ENCODE measurements around the gene PMAIP1.

Gene PMAIP1

DNA sequence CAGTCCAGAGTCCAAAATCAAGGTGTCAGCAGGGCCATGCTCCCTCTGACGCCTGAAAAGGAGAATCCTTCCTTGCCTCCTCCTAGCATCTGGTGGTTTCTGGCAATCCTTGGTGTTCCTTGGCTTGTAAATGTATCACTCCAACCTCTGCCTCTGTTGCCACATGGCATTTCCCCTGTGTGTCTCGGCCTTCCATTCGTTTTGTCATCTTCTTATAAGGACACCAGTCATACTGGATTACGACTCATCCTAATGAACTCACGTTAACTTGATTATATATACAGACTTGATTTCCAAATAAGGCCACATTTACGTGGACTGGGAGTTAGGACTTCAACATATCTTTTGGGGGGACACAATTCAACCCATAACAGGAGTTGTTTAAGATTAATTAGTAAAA, 15.8 kb downstream of the PMAIP1 start:
- Mint-ChIP-seq H3K4me3 (no peak overlapping the region), H3K4me1 (ENCODE audit: low read depth) (peaks cover 15% of the 10 kb centered on the region), H3K27me3 (ENCODE audit: low read depth) (no peaks in the 10 kb centered on the region), H3K27ac (no peak overlapping the region), H3K9me3 (peaks cover 4% of the 10 kb centered on the region), H3K36me3 (ENCODE audit: low read depth) (peaks cover 5% of the 10 kb centered on the region)

- Mint-ChIP-seq H3K27ac (no peak overlapping the region), H3K36me3 (ENCODE audit: low read depth) (peaks cover 3% of the 10 kb centered on the region), H3K9me3 (peaks cover 4% of the 10 kb centered on the region), H3K4me3 (no peak overlapping the region), H3K4me1 (ENCODE audit: low read depth) (peaks cover 20% of the 10 kb centered on the region), H3K27me3 (ENCODE audit: low read depth) (no peaks in the 10 kb centered on the region)
Observed at GRCh38 chr18:59916746-59917145, 16.9 kb downstream of the PMAIP1 start.

DNA sequence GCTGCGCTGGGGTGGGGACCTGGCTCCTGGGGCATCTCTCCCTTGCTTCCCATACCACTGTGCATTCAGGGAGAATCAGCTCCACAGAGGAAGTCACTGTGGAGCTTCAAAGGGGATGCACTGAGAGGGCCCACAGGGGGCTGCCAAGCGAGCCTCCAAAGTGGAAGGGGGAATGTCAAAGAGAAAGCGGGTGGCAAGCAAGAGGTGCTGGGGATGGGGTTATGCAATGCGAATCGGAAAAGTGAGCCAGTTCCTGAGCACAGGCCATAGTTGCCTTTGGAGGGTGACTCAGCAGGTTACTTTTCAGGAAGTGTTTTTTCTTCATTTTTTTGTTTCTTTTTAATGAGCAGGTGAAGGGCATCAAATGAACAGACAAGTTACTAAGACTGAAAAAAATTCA, 17.6 kb downstream of the PMAIP1 start:
- peaks cover 2% of the 10 kb centered on the region for H3K36me3 Mint-ChIP-seq (ENCODE audit: low read depth)
- H3K4me1 Mint-ChIP-seq (ENCODE audit: low read depth): peaks cover 23% of the 10 kb centered on the region
- peak overlapping the region; percentile 52 for H3K27ac Mint-ChIP-seq
- H3K4me3 Mint-ChIP-seq: peak overlapping the region; percentile 3
- H3K9me3 Mint-ChIP-seq: peaks cover 2% of the 10 kb centered on the region
- H3K27me3 Mint-ChIP-seq (ENCODE audit: low read depth): no peaks in the 10 kb centered on the region

GRCh38 chr18:59918320-59918755, 18.5 kb downstream of the PMAIP1 start:
- Mint-ChIP-seq H3K27me3 (ENCODE audit: low read depth) (no peaks in the 10 kb centered on the region), H3K36me3 (ENCODE audit: low read depth) (no peaks in the 10 kb centered on the region), H3K4me1 (ENCODE audit: low read depth) (peaks cover 25% of the 10 kb centered on the region), H3K27ac (peak overlapping the region; percentile 23), H3K4me3 (no peak overlapping the region), H3K9me3 (no peaks in the 10 kb centered on the region)

DNA sequence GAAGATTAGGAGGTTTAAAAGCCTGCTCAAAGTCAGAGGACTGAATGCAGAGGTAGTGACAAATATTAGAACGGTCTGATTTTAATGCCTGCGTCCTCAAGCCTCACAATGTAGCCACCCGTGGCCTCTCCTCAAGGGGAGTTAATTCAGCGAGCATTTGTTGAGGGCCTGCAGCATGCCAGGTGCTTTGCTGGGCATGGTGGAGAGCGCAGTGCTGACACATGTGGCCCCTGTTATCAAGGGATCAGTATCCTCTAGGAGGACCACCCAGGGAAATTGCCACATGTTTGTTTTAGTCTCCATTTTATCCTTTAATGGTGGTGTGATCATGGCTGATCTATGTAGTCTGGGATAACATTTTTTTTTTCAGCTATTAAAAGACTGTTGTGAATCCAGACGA, 19.2 kb downstream of the PMAIP1 start:
- no peak overlapping the region for H3K27ac Mint-ChIP-seq

DNA sequence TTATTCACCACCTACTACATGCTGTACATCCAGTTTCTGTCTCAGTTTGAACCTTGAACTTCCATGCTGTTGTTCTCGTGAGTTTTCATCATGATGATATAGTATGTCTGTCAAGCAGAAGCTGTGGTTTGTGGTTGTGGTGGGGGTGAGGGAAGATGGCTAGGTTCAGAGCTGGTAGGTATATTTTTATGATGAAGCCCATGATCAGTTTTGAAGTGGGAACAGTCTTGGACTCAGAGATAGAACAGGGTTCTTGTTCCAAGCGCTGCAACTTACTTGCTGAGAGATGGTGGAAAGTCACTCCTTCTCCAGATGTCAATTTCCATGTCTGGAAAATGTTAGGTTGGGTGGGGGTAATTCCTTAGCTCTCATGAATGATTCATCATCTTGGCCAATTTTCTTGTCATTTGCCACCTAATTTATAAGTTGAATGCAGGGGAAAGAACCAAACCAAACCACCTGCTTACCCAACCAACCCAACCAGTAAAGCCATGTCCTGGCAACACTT, 21.6 kb downstream of the PMAIP1 start:
- peak overlapping the region; percentile 68 for H3K27ac Mint-ChIP-seq
- peaks cover 3% of the 10 kb centered on the region for H3K27me3 Mint-ChIP-seq (ENCODE audit: low read depth)
- H3K4me3 Mint-ChIP-seq: no peak overlapping the region
- no peaks in the 10 kb centered on the region for H3K36me3 Mint-ChIP-seq (ENCODE audit: low read depth)
- H3K4me1 Mint-ChIP-seq (ENCODE audit: low read depth): peaks cover 38% of the 10 kb centered on the region
- no peaks in the 10 kb centered on the region for H3K9me3 Mint-ChIP-seq

More for the DNA sequence above, 19.2 kb downstream of the PMAIP1 start:
- Mint-ChIP-seq H3K27me3 (ENCODE audit: low read depth) (peaks cover 3% of the 10 kb centered on the region), H3K4me3 (no peak overlapping the region), H3K9me3 (no peaks in the 10 kb centered on the region), H3K36me3 (ENCODE audit: low read depth) (no peaks in the 10 kb centered on the region), H3K4me1 (ENCODE audit: low read depth) (peaks cover 30% of the 10 kb centered on the region)

DNA sequence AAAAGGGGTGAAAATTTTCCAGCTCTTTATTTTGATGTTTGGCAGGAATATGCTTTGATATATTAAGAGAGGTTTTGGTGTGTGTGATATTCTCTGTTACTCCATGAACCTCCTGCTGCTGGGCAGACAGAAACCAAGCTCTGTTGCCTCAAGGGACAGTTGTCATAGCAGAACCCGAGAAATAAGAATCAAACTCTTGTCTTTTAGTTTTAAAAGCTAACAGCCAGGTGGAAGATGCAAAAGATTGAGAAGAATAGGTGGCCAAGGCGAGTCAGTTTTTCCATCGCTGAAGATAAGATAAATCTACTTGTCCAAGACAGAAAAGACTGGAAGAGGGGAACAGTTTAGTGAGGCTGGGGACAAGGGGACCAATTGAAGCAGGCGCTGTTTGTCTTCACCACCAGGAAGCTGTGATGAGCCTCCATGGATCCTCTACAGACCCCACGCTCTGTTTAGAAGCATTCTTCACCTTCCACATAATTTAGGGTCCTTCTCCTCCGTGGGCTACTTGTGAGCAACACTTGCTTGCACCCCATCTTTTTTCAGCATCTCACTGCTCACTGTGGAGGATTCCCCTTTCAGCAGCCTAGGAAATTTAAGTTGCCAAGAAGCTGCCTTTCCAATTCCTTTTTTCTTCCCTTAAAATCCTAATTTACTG, 23.9 kb downstream of the PMAIP1 start:
- Mint-ChIP-seq H3K4me1 (ENCODE audit: low read depth) (peaks cover 42% of the 10 kb centered on the region), H3K4me3 (no peak overlapping the region), H3K9me3 (no peaks in the 10 kb centered on the region), H3K36me3 (ENCODE audit: low read depth) (no peaks in the 10 kb centered on the region), H3K27me3 (ENCODE audit: low read depth) (peaks cover 3% of the 10 kb centered on the region), H3K27ac (no peak overlapping the region)

- Mint-ChIP-seq H3K27ac (no peak overlapping the region), H3K4me1 (ENCODE audit: low read depth) (peaks cover 37% of the 10 kb centered on the region), H3K4me3 (no peak overlapping the region), H3K9me3 (no peaks in the 10 kb centered on the region), H3K36me3 (ENCODE audit: low read depth) (no peaks in the 10 kb centered on the region), H3K27me3 (ENCODE audit: low read depth) (peaks cover 3% of the 10 kb centered on the region)
Observed at GRCh38 chr18:59926131-59926530, 26.3 kb downstream of the PMAIP1 start.

- H3K27ac Mint-ChIP-seq: peak overlapping the region; percentile 18
- H3K9me3 Mint-ChIP-seq: no peaks in the 10 kb centered on the region
- H3K27me3 Mint-ChIP-seq (ENCODE audit: low read depth): peaks cover 3% of the 10 kb centered on the region
- H3K36me3 Mint-ChIP-seq (ENCODE audit: low read depth): no peaks in the 10 kb centered on the region
- no peak overlapping the region for H3K4me3 Mint-ChIP-seq
- peaks cover 29% of the 10 kb centered on the region for H3K4me1 Mint-ChIP-seq (ENCODE audit: low read depth)
Observed at GRCh38 chr18:59927246-59927825, 27.5 kb downstream of the PMAIP1 start.

DNA sequence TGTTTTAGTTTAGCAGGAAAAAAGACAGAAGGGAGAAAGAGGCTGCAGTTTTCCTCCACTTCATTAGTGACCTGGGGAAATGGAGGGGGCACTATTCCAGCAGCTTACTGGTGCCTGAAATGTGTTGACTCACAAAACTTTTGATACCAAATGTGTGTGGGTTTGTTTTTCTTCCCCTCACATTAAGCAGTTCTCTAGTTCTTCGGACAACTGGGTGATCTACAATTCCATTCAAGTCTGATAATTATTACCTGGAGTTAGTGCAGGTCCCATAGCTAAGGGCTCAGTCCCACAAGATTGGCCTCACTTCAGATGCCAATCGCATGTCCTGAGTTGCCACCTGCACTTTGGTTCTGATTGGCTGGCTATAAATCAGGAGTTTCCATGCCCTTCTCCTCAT, 28.4 kb downstream of the PMAIP1 start:
- Mint-ChIP-seq H3K4me1 (ENCODE audit: low read depth) (peaks cover 29% of the 10 kb centered on the region), H3K27ac (no peak overlapping the region), H3K4me3 (no peak overlapping the region), H3K9me3 (no peaks in the 10 kb centered on the region), H3K36me3 (ENCODE audit: low read depth) (no peaks in the 10 kb centered on the region), H3K27me3 (ENCODE audit: low read depth) (peaks cover 3% of the 10 kb centered on the region)

- H3K27me3 Mint-ChIP-seq (ENCODE audit: low read depth): no peaks in the 10 kb centered on the region
- H3K9me3 Mint-ChIP-seq: no peaks in the 10 kb centered on the region
- no peak overlapping the region for H3K27ac Mint-ChIP-seq
- H3K36me3 Mint-ChIP-seq (ENCODE audit: low read depth): no peaks in the 10 kb centered on the region
- H3K4me3 Mint-ChIP-seq: no peak overlapping the region
- peaks cover 16% of the 10 kb centered on the region for H3K4me1 Mint-ChIP-seq (ENCODE audit: low read depth)
Observed at GRCh38 chr18:59929621-59930295, 30.0 kb downstream of the PMAIP1 start.

DNA sequence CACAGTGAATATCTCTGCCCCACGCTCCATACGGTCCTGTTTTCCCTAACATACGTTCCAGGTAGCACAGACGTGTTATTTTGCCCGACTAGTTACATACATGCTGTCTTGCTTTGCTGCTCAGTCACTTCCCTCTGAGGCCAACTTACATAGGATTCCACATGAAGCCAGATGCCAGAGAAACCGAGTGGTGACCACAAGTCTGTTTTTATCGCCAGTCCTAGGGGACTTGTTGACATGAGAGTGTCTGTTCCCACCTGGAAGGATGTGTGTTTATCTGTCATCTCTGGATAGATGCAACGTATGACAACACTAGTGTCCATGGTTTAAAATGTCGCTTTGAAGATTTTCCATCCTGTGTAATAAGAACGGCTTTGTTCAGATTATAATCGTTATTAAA, 32.6 kb downstream of the PMAIP1 start:
- Mint-ChIP-seq H3K27ac (no peak overlapping the region), H3K36me3 (ENCODE audit: low read depth) (no peaks in the 10 kb centered on the region), H3K9me3 (no peaks in the 10 kb centered on the region), H3K4me1 (ENCODE audit: low read depth) (peaks cover 5% of the 10 kb centered on the region), H3K27me3 (ENCODE audit: low read depth) (no peaks in the 10 kb centered on the region), H3K4me3 (no peak overlapping the region)

- Mint-ChIP-seq H3K36me3 (ENCODE audit: low read depth) (no peaks in the 10 kb centered on the region), H3K4me1 (ENCODE audit: low read depth) (no peaks in the 10 kb centered on the region), H3K27ac (no peak overlapping the region), H3K9me3 (no peaks in the 10 kb centered on the region), H3K27me3 (ENCODE audit: low read depth) (no peaks in the 10 kb centered on the region), H3K4me3 (no peak overlapping the region)
Observed at GRCh38 chr18:59938676-59939075, 38.9 kb downstream of the PMAIP1 start.

DNA sequence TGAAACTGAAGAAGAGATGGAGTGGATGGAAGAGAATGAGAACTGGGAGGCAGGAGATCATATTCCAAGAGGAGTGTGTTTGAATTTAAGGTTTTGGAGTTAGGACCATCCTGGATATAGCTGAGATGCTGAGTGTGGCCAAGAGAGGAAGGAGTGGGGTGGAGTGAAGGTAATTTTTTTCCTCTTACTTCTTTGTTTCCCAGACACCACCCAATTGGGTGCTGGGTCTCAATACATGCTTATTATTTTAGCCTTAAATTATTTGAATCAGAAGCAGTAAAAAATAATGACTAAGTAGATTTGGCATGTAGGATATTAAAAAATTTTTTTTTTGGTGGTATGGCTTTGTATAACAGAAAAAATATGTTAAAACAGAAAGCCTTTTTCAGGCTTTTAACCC, 39.3 kb downstream of the PMAIP1 start:
- Mint-ChIP-seq H3K9me3 (no peaks in the 10 kb centered on the region), H3K4me3 (no peak overlapping the region), H3K36me3 (ENCODE audit: low read depth) (no peaks in the 10 kb centered on the region), H3K27ac (no peak overlapping the region), H3K27me3 (ENCODE audit: low read depth) (no peaks in the 10 kb centered on the region), H3K4me1 (ENCODE audit: low read depth) (no peaks in the 10 kb centered on the region)

GRCh38 chr18:59940068-59940467, 40.3 kb downstream of the PMAIP1 start:
- Mint-ChIP-seq H3K36me3 (ENCODE audit: low read depth) (no peaks in the 10 kb centered on the region), H3K9me3 (no peaks in the 10 kb centered on the region), H3K27ac (no peak overlapping the region), H3K27me3 (ENCODE audit: low read depth) (no peaks in the 10 kb centered on the region), H3K4me1 (ENCODE audit: low read depth) (no peaks in the 10 kb centered on the region), H3K4me3 (no peak overlapping the region)
